ENCODE measurements around the gene HEXIM1. TPM values are rescaled to one million over a fixed set of nuclear protein-coding genes. Genes with fewer than 3 reads are reported as not detected.

HEXIM1 gene
- polyA plus RNA-seq, 3 donors: 2.2 to 14.8 (median 2.5) TPM

DNA sequence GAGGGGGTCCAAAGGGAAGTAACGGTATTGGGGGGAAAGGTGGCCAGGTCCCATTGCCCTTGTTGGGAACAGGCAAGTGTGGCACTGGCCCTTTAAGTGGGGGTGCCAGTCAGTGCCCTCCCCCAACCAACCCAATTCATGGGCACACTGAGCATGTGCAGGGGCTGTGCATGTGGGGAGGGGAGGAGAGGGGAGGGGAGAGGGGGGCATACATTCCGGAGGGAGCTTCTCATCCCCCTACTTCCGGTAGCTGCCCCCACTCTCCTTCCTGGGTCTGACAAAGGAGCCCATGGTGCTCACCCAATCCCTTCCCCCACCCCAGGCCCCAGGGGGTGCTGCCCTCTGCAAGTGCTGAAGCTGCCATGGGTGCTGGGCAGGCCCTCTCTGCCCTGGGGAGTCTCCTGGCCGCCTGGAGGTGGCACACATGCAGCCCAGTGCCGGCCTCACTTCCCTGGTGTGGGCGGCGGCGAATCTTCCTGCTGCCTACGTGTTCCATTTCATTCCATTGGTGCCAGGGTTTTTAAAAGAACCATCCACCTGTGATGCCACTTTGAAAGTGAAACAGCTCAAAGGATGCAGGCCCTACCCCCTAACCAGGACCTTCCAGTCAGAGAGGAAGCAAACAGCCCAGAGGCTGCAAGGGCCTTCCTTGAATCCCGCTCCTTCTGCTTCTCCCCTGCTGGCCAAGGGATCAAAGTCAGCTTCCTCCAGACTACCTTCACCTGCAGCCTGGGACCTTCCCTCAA, 24.4 kb downstream of the HEXIM1 start:
- Histone ChIP-seq H3K9me3 (replicated peaks in 1 of 2; ENCODE audit: control insufficient read depth in 1 of 2, insufficient read depth in 1 of 2, low read length in 2 of 2) (no peaks in the 10 kb centered on the region), H3K27ac (ENCODE audit: low read depth in 1 of 2, low read length in 2 of 2) (peak overlapping the region; percentile 77 to 92), H4K20me1 (ENCODE audit: insufficient read depth, low read length) (no peaks in the 10 kb centered on the region), H3K4me2 (replicated peaks; ENCODE audit: extremely low read depth, low read length, poor library complexity, severe bottlenecking) (peak overlapping the region; percentile 81), H3K27me3 (ENCODE audit: control insufficient read depth in 2 of 2, insufficient read depth in 2 of 2, low read length in 2 of 2) (no peaks in the 10 kb centered on the region), H3K36me3 (replicated peaks in 1 of 2; ENCODE audit: control insufficient read depth in 1 of 2, insufficient read depth in 2 of 2, low read length in 2 of 2) (no peaks in the 10 kb centered on the region), H3K4me1 (ENCODE audit: control insufficient read depth in 1 of 2, insufficient read depth in 2 of 2, low read length in 2 of 2) (peaks cover 60 to 61% of the 10 kb centered on the region in 2 donors), H3K4me3 (replicated peaks in 1 of 3; ENCODE audit: low read depth in 2 of 3, low read length in 3 of 3) (peak overlapping the region; percentile 13 to 73 (median 33)), H3K9ac (ENCODE audit: insufficient read depth, low read length, poor library complexity, severe bottlenecking) (peak overlapping the region; percentile 56), H3K79me2 (ENCODE audit: insufficient read depth, low read length) (peaks cover 13% of the 10 kb centered on the region), H2AFZ (ENCODE audit: insufficient read depth, low read depth, low read length, poor library complexity, severe bottlenecking) (peak overlapping the region; percentile 76)
- H3K27ac Mint-ChIP-seq: peak overlapping the region; percentile 91 to 99 (median 98)
- intact Hi-C loops (cut with micrococcal nuclease): no loop called here
- peak overlapping the region; percentile 65 to 86 for H3K4me3 Mint-ChIP-seq
- H3K36me3 Mint-ChIP-seq: peaks cover 5 to 18% of the 10 kb centered on the region in 2 donors
- 3% methylated on average over 8 of the region's 10 CpGs for WGBS (ENCODE audit: insufficient coverage)
- TF ChIP-seq, protein P1, sequence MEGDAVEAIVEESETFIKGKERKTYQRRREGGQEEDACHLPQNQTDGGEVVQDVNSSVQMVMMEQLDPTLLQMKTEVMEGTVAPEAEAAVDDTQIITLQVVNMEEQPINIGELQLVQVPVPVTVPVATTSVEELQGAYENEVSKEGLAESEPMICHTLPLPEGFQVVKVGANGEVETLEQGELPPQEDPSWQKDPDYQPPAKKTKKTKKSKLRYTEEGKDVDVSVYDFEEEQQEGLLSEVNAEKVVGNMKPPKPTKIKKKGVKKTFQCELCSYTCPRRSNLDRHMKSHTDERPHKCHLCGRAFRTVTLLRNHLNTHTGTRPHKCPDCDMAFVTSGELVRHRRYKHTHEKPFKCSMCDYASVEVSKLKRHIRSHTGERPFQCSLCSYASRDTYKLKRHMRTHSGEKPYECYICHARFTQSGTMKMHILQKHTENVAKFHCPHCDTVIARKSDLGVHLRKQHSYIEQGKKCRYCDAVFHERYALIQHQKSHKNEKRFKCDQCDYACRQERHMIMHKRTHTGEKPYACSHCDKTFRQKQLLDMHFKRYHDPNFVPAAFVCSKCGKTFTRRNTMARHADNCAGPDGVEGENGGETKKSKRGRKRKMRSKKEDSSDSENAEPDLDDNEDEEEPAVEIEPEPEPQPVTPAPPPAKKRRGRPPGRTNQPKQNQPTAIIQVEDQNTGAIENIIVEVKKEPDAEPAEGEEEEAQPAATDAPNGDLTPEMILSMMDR (IDR thresholded peaks at IDR 0.05): no peak
- H3K9me3 Mint-ChIP-seq: no peaks in the 10 kb centered on the region
- peaks cover 0 to 2% (median 0%) of the 10 kb centered on the region in 3 donors for H3K27me3 Mint-ChIP-seq (ENCODE audit: low read depth in 3 of 3)
- peaks cover 58% of the 10 kb centered on the region for H3K4me1 Mint-ChIP-seq
- peak in 2 of 3 donors; percentile 27 to 32 for DNase-seq

DNA sequence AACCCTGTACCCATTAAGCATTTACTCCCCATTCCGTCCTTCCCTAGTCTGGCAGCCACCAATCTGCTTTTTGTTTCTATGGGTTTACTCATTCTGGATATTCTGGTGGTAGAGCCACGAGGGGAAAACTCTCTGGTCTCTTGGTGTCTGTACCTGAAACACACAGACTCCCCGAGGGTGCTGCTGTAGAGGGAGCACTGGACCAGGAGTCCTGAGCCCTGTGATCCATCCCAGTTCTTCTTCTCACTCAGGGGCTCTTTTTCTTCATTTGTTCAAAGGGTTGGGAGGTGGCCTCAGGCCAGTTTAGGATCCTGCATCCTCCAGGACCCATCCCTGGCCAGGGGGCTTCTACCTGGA, 27.5 kb downstream of the HEXIM1 start:
- Mint-ChIP-seq H3K4me3 (no peak overlapping the region), H3K4me1 (peaks cover 51% of the 10 kb centered on the region), H3K9me3 (no peaks in the 10 kb centered on the region), H3K27ac (peak overlapping the region in 6 of 7 donors; percentile 60 to 91 (median 80)), H3K27me3 (ENCODE audit: low read depth in 3 of 3) (peaks cover 0 to 2% (median 2%) of the 10 kb centered on the region in 3 donors), H3K36me3 (no peaks in the 10 kb centered on the region)
- no peak overlapping the region for H3K9ac ChIP-seq (ENCODE audit: insufficient read depth, low read length, poor library complexity, severe bottlenecking)
- 92% methylated on average over 2 of the region's 3 CpGs for WGBS (ENCODE audit: insufficient coverage)
- peak overlapping the region; percentile 74 for H2AFZ ChIP-seq (ENCODE audit: insufficient read depth, low read depth, low read length, poor library complexity, severe bottlenecking)
- no peaks in the 10 kb centered on the region for H3K36me3 ChIP-seq (replicated peaks in 1 of 2; ENCODE audit: control insufficient read depth in 1 of 2, insufficient read depth in 2 of 2, low read length in 2 of 2)
- H3K79me2 ChIP-seq (ENCODE audit: insufficient read depth, low read length): peaks cover 13% of the 10 kb centered on the region
- H3K4me2 ChIP-seq (replicated peaks; ENCODE audit: extremely low read depth, low read length, poor library complexity, severe bottlenecking): peak overlapping the region; percentile 24
- no peaks in the 10 kb centered on the region for H3K27me3 ChIP-seq (ENCODE audit: control insufficient read depth in 2 of 2, insufficient read depth in 2 of 2, low read length in 2 of 2)
- no peaks in the 10 kb centered on the region for H3K9me3 ChIP-seq (replicated peaks in 1 of 2; ENCODE audit: control insufficient read depth in 1 of 2, insufficient read depth in 1 of 2, low read length in 2 of 2)
- TF ChIP-seq, protein P1 (IDR thresholded peaks at IDR 0.05): no peak
- DNase-seq: no peak
- peak overlapping the region; percentile 31 to 59 for H3K27ac ChIP-seq (ENCODE audit: low read depth in 1 of 2, low read length in 2 of 2)
- no peaks in the 10 kb centered on the region for H4K20me1 ChIP-seq (ENCODE audit: insufficient read depth, low read length)
- H3K4me3 ChIP-seq (replicated peaks in 1 of 3; ENCODE audit: low read depth in 2 of 3, low read length in 3 of 3): no peak overlapping the region
- H3K4me1 ChIP-seq (ENCODE audit: control insufficient read depth in 1 of 2, insufficient read depth in 2 of 2, low read length in 2 of 2): peaks cover 50 to 51% of the 10 kb centered on the region in 2 donors
- intact Hi-C loops (cut with micrococcal nuclease): no loop called here
